Karpas-422 (cell line): Measurements from ENCODE around the gene TUT4. TPM values are rescaled to one million over a fixed set of nuclear protein-coding genes. Genes with fewer than 3 reads are reported as not detected.

Experiments used
- DNase-seq: peaks from one replicate; pipeline ENCODE4 v3.0.0-alpha.2; 2015
- H2AFZ ChIP-seq: fragments of 200-600 bp; sonication (generic); 2 replicates; pipeline ENCODE4 v1.6.1; 2014; ENCODE audit warnings: antibody characterized with exemption, low read length, mixed read lengths
- H3K27ac ChIP-seq: fragments of 200-600 bp; sonication (generic); 2 replicates; pipeline ENCODE4 v1.5.1; 2014; ENCODE audit warnings: mild to moderate bottlenecking, low read length, moderate library complexity
- H3K27me3 ChIP-seq: fragments of 200-600 bp; sonication (generic); 2 replicates; pipeline ENCODE4 v1.6.1; 2014; ENCODE audit warnings: low read length, mixed read lengths
- H3K36me3 ChIP-seq: fragments of 200-600 bp; sonication (generic); 2 replicates; pipeline ENCODE4 v1.6.1; 2014; ENCODE audit warnings: low read length, mixed read lengths; ENCODE audit not compliant: insufficient read depth
- H3K4me1 ChIP-seq: fragments of 200-600 bp; sonication (generic); 2 replicates; pipeline ENCODE4 v1.6.1; 2014; ENCODE audit warnings: mild to moderate bottlenecking, low read length, mixed read lengths
- H3K4me2 ChIP-seq: fragments of 200-600 bp; sonication (generic); 2 replicates; pipeline ENCODE4 v1.6.1; 2014; ENCODE audit warnings: low read length, low read depth, mild to moderate bottlenecking; ENCODE audit not compliant: poor library complexity, severe bottlenecking
- H3K4me3 ChIP-seq: fragments of 200-600 bp; sonication (generic); 2 replicates; pipeline ENCODE4 v1.5.1; 2014; ENCODE audit warnings: mild to moderate bottlenecking, antibody characterized with exemption, low read length, mixed read lengths
- H3K79me2 ChIP-seq: fragments of 200-600 bp; sonication (generic); 2 replicates; pipeline ENCODE4 v1.6.1; 2014; ENCODE audit warnings: mild to moderate bottlenecking, low read length, mixed read lengths
- H3K9ac ChIP-seq: fragments of 200-600 bp; sonication (generic); 2 replicates; pipeline ENCODE4 v1.6.0; 2014; ENCODE audit warnings: low read length
- H3K9me2 ChIP-seq: fragments of 200-600 bp; sonication (generic), shearing (Covaris generic); replicated peaks from 2 replicates; pipeline ENCODE4 v1.6.0; 2014; ENCODE audit warnings: mild to moderate bottlenecking, low read length, moderate library complexity; ENCODE audit not compliant: insufficient read depth
- H3K9me3 ChIP-seq: fragments of 300-700, 200-600 bp; sonication (generic); 2 replicates; pipeline ENCODE4 v1.6.1; 2014; ENCODE audit warnings: low read length, mixed read lengths
- H4K20me1 ChIP-seq: fragments of 200-600 bp; sonication (generic); 2 replicates; pipeline ENCODE4 v1.6.1; 2014; ENCODE audit warnings: mild to moderate bottlenecking, antibody characterized with exemption, low read length, low read depth; ENCODE audit not compliant: insufficient read depth
- total RNA-seq: library from RNA; depleted of rRNA; stranded (reverse); fragments of >200 nt; shearing (Covaris generic); gene quantifications from 2 replicates; pipeline ENCODE4 v1.2.3, GENCODE V29; 2014; ENCODE audit warnings: low replicate concordance

TUT4 gene
- total RNA-seq, 1 experiment from 2014 or later: 97.8 TPM

GRCh38 chr1:52436817-52437216, 116.1 kb downstream of the TUT4 start:
- peaks cover 14% of the 10 kb centered on the region for H3K4me1 ChIP-seq
- H3K27me3 ChIP-seq: no peaks in the 10 kb centered on the region
- H3K4me2 ChIP-seq: no peak overlapping the region
- no peaks in the 10 kb centered on the region for H3K9me2 ChIP-seq
- H2AFZ ChIP-seq: no peak overlapping the region
- no peak overlapping the region for H3K4me3 ChIP-seq
- H3K9ac ChIP-seq: no peak overlapping the region
- H3K79me2 ChIP-seq: no peaks in the 10 kb centered on the region
- H3K9me3 ChIP-seq: no peaks in the 10 kb centered on the region
- H3K36me3 ChIP-seq: peaks cover 16% of the 10 kb centered on the region
- DNase-seq: no peak
- no peak overlapping the region for H3K27ac ChIP-seq
- H4K20me1 ChIP-seq: no peaks in the 10 kb centered on the region

DNA sequence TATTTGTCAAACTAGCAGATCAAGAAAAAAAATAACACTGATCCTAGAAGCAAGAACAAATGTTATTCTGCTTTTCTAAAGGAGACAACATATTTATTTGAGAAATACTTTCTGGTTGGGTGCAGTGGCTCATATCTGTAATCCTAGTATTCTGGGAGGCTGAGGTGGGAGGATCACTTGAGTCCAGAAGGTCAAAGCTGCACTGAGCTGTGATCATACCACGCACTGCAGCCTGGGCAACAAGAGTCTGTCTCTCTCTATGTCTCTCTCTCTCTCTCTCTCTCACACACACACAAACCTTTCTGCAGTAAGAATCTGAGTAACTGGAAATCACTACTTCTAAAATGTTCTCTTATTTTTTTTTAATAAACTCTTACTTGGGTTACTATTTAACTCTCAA, 117.2 kb downstream of the TUT4 start:
- no peak for DNase-seq
- no peak overlapping the region for H3K27ac ChIP-seq
- no peak overlapping the region for H3K4me2 ChIP-seq
- H3K79me2 ChIP-seq: no peaks in the 10 kb centered on the region
- no peak overlapping the region for H3K9ac ChIP-seq
- H2AFZ ChIP-seq: no peak overlapping the region
- H4K20me1 ChIP-seq: no peaks in the 10 kb centered on the region
- peaks cover 11% of the 10 kb centered on the region for H3K4me1 ChIP-seq
- no peaks in the 10 kb centered on the region for H3K9me2 ChIP-seq
- peaks cover 20% of the 10 kb centered on the region for H3K36me3 ChIP-seq
- H3K9me3 ChIP-seq: no peaks in the 10 kb centered on the region
- H3K4me3 ChIP-seq: no peak overlapping the region
- no peaks in the 10 kb centered on the region for H3K27me3 ChIP-seq

DNA sequence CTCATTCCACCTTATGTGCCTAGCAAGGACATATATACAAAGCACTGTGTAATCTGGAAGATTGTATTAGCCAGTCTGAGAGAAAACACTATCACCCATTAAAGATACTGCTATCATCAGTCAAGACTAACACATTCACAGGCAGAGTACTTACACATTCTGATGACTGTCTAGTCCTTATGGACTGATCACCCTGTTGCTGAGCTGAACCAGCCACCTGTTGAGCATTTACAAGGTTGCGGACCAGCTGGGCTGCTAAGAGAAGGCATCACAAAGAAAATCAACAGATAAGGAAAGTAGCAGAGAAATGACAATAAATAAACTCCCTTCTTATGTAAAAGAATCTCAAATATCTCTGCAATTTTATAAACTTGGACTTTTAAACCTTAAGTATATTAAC, 117.7 kb downstream of the TUT4 start:
- peaks cover 7% of the 10 kb centered on the region for H3K4me1 ChIP-seq
- no peak for DNase-seq
- H3K27me3 ChIP-seq: no peaks in the 10 kb centered on the region
- no peak overlapping the region for H3K4me2 ChIP-seq
- H3K9me3 ChIP-seq: no peaks in the 10 kb centered on the region
- H3K36me3 ChIP-seq: peaks cover 23% of the 10 kb centered on the region
- no peak overlapping the region for H2AFZ ChIP-seq
- H4K20me1 ChIP-seq: no peaks in the 10 kb centered on the region
- H3K9ac ChIP-seq: no peak overlapping the region
- no peak overlapping the region for H3K4me3 ChIP-seq
- no peaks in the 10 kb centered on the region for H3K9me2 ChIP-seq
- H3K27ac ChIP-seq: no peak overlapping the region
- no peaks in the 10 kb centered on the region for H3K79me2 ChIP-seq

DNA sequence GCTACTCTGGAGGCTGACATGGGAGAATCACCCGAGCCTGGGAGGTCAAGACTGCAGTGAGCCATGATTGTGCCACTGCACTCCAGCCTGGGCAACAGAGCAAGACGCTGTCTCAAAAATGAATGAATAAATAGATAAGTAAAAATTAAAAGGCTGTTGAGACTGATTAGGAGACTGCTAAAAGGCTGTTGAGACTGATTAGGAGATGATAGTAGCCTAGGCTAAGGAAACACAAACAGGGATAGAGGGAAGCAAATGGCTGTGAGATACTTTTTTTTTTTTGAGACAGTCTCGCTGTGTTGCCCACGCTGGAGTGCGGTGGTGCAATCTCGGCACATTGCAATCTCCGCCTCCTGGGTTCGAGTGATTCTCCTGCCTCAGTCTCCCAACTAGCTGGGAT, 120.1 kb downstream of the TUT4 start:
- Histone ChIP-seq H4K20me1 (no peaks in the 10 kb centered on the region), H3K36me3 (peaks cover 14% of the 10 kb centered on the region; the same call in 1 of the 2 replicates), H3K4me3 (no peak overlapping the region), H3K27ac (no peak overlapping the region), H3K9me2 (no peaks in the 10 kb centered on the region), H2AFZ (no peak overlapping the region), H3K9me3 (no peaks in the 10 kb centered on the region), H3K9ac (no peak overlapping the region), H3K79me2 (no peaks in the 10 kb centered on the region), H3K4me2 (no peak overlapping the region), H3K4me1 (no peaks in the 10 kb centered on the region), H3K27me3 (no peaks in the 10 kb centered on the region)
- no peak for DNase-seq

DNA sequence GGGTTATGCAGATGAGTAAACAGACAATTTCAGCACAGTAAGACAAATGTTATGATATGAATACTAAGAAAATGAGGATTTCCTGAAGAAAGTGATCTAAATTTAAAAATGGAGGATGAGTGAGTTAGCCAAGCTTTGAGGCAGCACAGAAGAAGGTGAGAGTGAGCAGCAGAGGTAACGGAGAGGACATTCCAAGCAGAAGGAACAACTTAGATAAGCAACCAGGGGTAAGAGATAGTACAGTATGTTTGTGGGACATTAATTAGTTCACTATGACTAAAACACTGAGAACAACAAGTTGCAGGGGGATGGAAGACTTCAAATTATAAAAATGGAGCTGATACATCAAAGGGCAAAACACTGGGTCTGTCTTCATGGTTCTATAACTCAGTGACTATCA, 125.7 kb downstream of the TUT4 start:
- Histone ChIP-seq H3K4me3 (no peak overlapping the region), H3K36me3 (peaks cover 23% of the 10 kb centered on the region; the same call in 1 of the 2 replicates), H3K79me2 (no peaks in the 10 kb centered on the region), H2AFZ (no peak overlapping the region), H3K27me3 (no peaks in the 10 kb centered on the region), H3K9ac (no peak overlapping the region), H3K4me2 (no peak overlapping the region), H3K9me3 (no peaks in the 10 kb centered on the region), H3K27ac (no peak overlapping the region), H4K20me1 (no peaks in the 10 kb centered on the region), H3K4me1 (no peaks in the 10 kb centered on the region), H3K9me2 (no peaks in the 10 kb centered on the region)
- DNase-seq: no peak

GRCh38 chr1:52426371-52426770, 126.5 kb downstream of the TUT4 start:
- no peak for DNase-seq
- H4K20me1 ChIP-seq: no peaks in the 10 kb centered on the region
- H3K36me3 ChIP-seq: peaks cover 31% of the 10 kb centered on the region; the same call in 1 of the 2 replicates
- no peak overlapping the region for H3K9ac ChIP-seq
- H3K4me3 ChIP-seq: no peak overlapping the region
- H3K4me2 ChIP-seq: no peak overlapping the region
- peaks cover 4% of the 10 kb centered on the region for H3K79me2 ChIP-seq
- no peaks in the 10 kb centered on the region for H3K4me1 ChIP-seq
- H3K9me3 ChIP-seq: no peaks in the 10 kb centered on the region
- H3K9me2 ChIP-seq: no peaks in the 10 kb centered on the region
- H2AFZ ChIP-seq: no peak overlapping the region
- H3K27ac ChIP-seq: no peak overlapping the region
- no peaks in the 10 kb centered on the region for H3K27me3 ChIP-seq

DNA sequence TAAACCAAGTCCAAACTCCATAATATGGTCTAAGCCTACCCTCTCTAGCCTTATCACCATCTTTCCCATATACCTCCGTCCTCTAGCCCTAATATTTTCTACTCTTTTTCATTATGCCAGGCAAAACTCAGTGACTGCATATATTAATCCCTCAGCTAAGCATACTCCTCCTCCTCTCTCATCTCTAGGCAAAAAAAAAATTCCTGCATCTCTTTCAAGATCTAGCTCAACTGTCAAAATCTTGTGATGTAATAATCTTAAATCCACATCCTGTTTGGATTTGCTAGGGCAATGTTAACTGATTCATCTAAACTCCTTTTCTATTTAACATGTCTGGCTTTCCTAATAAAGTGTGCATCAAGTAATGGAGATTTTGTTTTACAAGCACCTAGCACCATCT, 128.1 kb downstream of the TUT4 start:
- DNase-seq: no peak
- Histone ChIP-seq H3K27ac (no peak overlapping the region), H2AFZ (no peak overlapping the region), H3K9me2 (no peaks in the 10 kb centered on the region), H3K4me2 (no peak overlapping the region), H3K4me3 (no peak overlapping the region), H3K9me3 (no peaks in the 10 kb centered on the region), H4K20me1 (no peaks in the 10 kb centered on the region), H3K4me1 (no peaks in the 10 kb centered on the region), H3K79me2 (peaks cover 7% of the 10 kb centered on the region), H3K27me3 (no peaks in the 10 kb centered on the region), H3K9ac (no peak overlapping the region), H3K36me3 (peaks cover 35% of the 10 kb centered on the region; the same call in 1 of the 2 replicates)

- no peaks in the 10 kb centered on the region for H3K9me3 ChIP-seq
- no peak overlapping the region for H3K4me3 ChIP-seq
- no peaks in the 10 kb centered on the region for H3K9me2 ChIP-seq
- no peaks in the 10 kb centered on the region for H3K27me3 ChIP-seq
- no peaks in the 10 kb centered on the region for H3K4me1 ChIP-seq
- no peak for DNase-seq
- no peak overlapping the region for H3K4me2 ChIP-seq
- peaks cover 7% of the 10 kb centered on the region for H3K79me2 ChIP-seq
- H3K9ac ChIP-seq: no peak overlapping the region
- H3K27ac ChIP-seq: no peak overlapping the region
- no peak overlapping the region for H2AFZ ChIP-seq
- no peaks in the 10 kb centered on the region for H4K20me1 ChIP-seq
- H3K36me3 ChIP-seq: peaks cover 36% of the 10 kb centered on the region; the same call in 1 of the 2 replicates
These were observed 128.7 kb downstream of the TUT4 start for GRCh38 chr1:52424231-52424636.

DNA sequence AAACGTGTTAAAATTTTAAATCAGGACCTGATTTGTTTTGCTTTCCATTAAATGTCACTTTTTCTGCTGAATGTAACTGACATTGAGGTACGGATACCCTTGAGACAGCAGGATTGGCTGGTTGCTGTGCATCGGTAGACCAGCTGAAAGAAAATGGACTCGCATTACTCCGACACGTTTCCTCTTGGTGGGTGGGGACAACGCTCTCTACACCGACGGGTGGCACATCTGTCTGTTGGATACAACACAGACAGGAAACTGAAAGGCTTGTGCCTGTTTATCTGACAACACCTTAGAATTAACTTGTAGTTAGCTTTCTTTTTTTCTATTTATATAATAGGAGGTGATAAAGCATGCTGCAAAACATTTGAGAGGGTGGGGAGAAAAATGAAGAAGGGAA, 129.1 kb downstream of the TUT4 start:
- Histone ChIP-seq H3K9me3 (no peaks in the 10 kb centered on the region), H3K27me3 (no peaks in the 10 kb centered on the region), H3K4me3 (no peak overlapping the region), H3K36me3 (peaks cover 36% of the 10 kb centered on the region; the same call in 1 of the 2 replicates), H3K4me1 (no peaks in the 10 kb centered on the region), H3K79me2 (peaks cover 7% of the 10 kb centered on the region), H3K27ac (no peak overlapping the region), H2AFZ (no peak overlapping the region), H3K9me2 (no peaks in the 10 kb centered on the region), H3K4me2 (no peak overlapping the region), H3K9ac (no peak overlapping the region), H4K20me1 (no peaks in the 10 kb centered on the region)
- DNase-seq: no peak
